GM12801 (cell line): ENCODE results near the gene KCNT2.

Experiments used
- CTCF ChIP-seq: IDR thresholded peaks from one replicate; pipeline ENCODE4 v1.5.1; 2011; ENCODE audit warnings: control low read depth; ENCODE audit not compliant: insufficient read length; ENCODE audit errors: extremely low read depth

Gene KCNT2

GRCh38 chr1:196462086-196462485, 146.2 kb downstream of the KCNT2 start:
- TF ChIP-seq CTCF = no peak

GRCh38 chr1:196461521-196461920, 146.7 kb downstream of the KCNT2 start:
- no peak for TF ChIP-seq CTCF

- TF ChIP-seq CTCF = no peak
These were observed 148.9 kb downstream of the KCNT2 start for GRCh38 chr1:196459383-196459782.

- no peak for TF ChIP-seq CTCF
These were observed 153.4 kb downstream of the KCNT2 start for GRCh38 chr1:196454792-196455191.

GRCh38 chr1:196451103-196451502, 157.1 kb downstream of the KCNT2 start:
- TF ChIP-seq CTCF = no peak

GRCh38 chr1:196450143-196451095, 157.8 kb downstream of the KCNT2 start:
- no peak for TF ChIP-seq CTCF

GRCh38 chr1:196449460-196449859, 158.8 kb downstream of the KCNT2 start:
- TF ChIP-seq CTCF = no peak
